K562 (cell line): Measurements from ENCODE around the gene CD244. TPM values are rescaled to one million over a fixed set of nuclear protein-coding genes. Genes with fewer than 3 reads are reported as not detected.

Experiments used
- ATAC-seq: fragments of 200-7000 bp; cut with Tn5 transposase; 3 replicates; pipeline ENCODE4 v1.9.1; 2020; ENCODE audit warnings: moderate library complexity
- BruUV-seq: library from RNA; stranded (reverse); fragments of 400-500 nt; replicated peaks from 2 replicates; lab custom pipeline; 2021; lab: Mats Ljungman, UMichigan
- CTCF ChIA-PET: fragments of 300-600 bp; formaldehyde crosslinking; extraction: SDS; loops from one replicate; lab custom pipeline; 2021; ENCODE audit warnings: low intra/inter-chr PET ratio; lab: Yijun Ruan, JAX
- POLR2A ChIA-PET: fragments of 300-600, 350-650 bp; sonication (Branson Sonifier 250); formaldehyde crosslinking; extraction: SDS; loops from one replicate; lab custom pipeline; 2021; ENCODE audit warnings: antibody characterized with exemption, inconsistent platforms; lab: Yijun Ruan, JAX
- DNase-seq, 4 experiments: peaks; one replicate each; pipeline versions ENCODE4 v3.0.0 to v3.0.0-alpha.2; 2011 to 2018; ENCODE audit warnings: low spot score in 3 of 4, mixed read lengths in 3 of 4; ENCODE audit errors: extremely low read depth in 1 of 4
- FAIRE-seq: peaks from 2 replicates; lab custom pipeline; 2011; peaks lifted over from hg19 to GRCh38; lab: Jason Lieb, UNC
- H2AFZ ChIP-seq: 2 replicates; pipeline ENCODE4 v1.6.0; 2011; ENCODE audit warnings: low read depth, low read length, control low read depth, inconsistent platforms
- H3K27ac ChIP-seq: fragments of 200-600 bp; 3 replicates; pipeline ENCODE4 v1.8.0; 2011; ENCODE audit warnings: low read depth, mild to moderate bottlenecking, control low read depth, inconsistent platforms, low read length, moderate library complexity, mixed read lengths; ENCODE audit errors: extremely low read depth
- H3K27me3 ChIP-seq, 2 experiments: fragments of 300-600 bp in 1 of 2; 2 replicates in 1 of 2; 3 replicates in 1 of 2; pipeline versions ENCODE4 v1.6.0 to v1.8.0; 2011; ENCODE audit warnings: inconsistent platforms in 2 of 2, low read length in 2 of 2, mild to moderate bottlenecking in 1 of 2, mixed read lengths in 1 of 2, moderate library complexity in 1 of 2; ENCODE audit not compliant: control insufficient read depth in 2 of 2, insufficient read depth in 2 of 2
- H3K36me3 ChIP-seq: fragments of 300-600 bp; 3 replicates; pipeline ENCODE4 v1.8.0; 2011; ENCODE audit warnings: mild to moderate bottlenecking, low read length, inconsistent platforms; ENCODE audit not compliant: control insufficient read depth, insufficient read depth
- H3K4me1 ChIP-seq, 2 experiments: fragments of 200-600 bp in 1 of 2; replicated peaks in 1 of 2; 2 replicates in 1 of 2; 3 replicates in 1 of 2; pipeline versions ENCODE4 v1.5.1 to v1.8.0; 2011; ENCODE audit warnings: inconsistent platforms in 2 of 2, low read length in 2 of 2, mild to moderate bottlenecking in 1 of 2, mixed read lengths in 1 of 2, moderate library complexity in 1 of 2; ENCODE audit not compliant: control insufficient read depth in 2 of 2, insufficient read depth in 2 of 2
- H3K4me2 ChIP-seq: 2 replicates; pipeline ENCODE4 v1.6.1; 2011; ENCODE audit warnings: low read length, control low read depth, inconsistent platforms, mixed read lengths; ENCODE audit not compliant: insufficient read depth
- H3K4me3 ChIP-seq: fragments of 200-600 bp; sonication (generic), shearing (Covaris generic); 2 replicates; pipeline ENCODE4 v1.5.1; 2016; ENCODE audit warnings: control low read depth, inconsistent platforms
- H3K79me2 ChIP-seq: fragments of 200-600 bp; 3 replicates; pipeline ENCODE4 v1.8.0; 2011; ENCODE audit warnings: low read length, inconsistent platforms; ENCODE audit not compliant: control insufficient read depth, insufficient read depth
- H3K9ac ChIP-seq, 2 experiments: 2 replicates each; pipeline versions ENCODE4 v1.6.0 to v1.6.1; 2011; ENCODE audit warnings: low read depth in 2 of 2, low read length in 2 of 2, control low read depth in 1 of 2, inconsistent platforms in 1 of 2, mild to moderate bottlenecking in 1 of 2, mixed read lengths in 1 of 2; ENCODE audit not compliant: insufficient read depth in 1 of 2
- H3K9me1 ChIP-seq: one replicate; pipeline ENCODE4 v1.6.0; 2011; ENCODE audit warnings: inconsistent platforms, mild to moderate bottlenecking, low read length, moderate library complexity; ENCODE audit not compliant: control insufficient read depth, insufficient read depth
- H3K9me3 ChIP-seq: replicated peaks from 2 replicates; pipeline ENCODE4 v1.5.1; 2011; ENCODE audit warnings: low read depth, low read length, inconsistent platforms; ENCODE audit not compliant: control insufficient read depth, insufficient read depth
- H4K20me1 ChIP-seq: replicated peaks from 2 replicates; pipeline ENCODE4 v1.6.1; 2011; ENCODE audit warnings: low read length, inconsistent platforms, mixed read lengths; ENCODE audit not compliant: control insufficient read depth, insufficient read depth
- ARNT ChIP-seq, 2 experiments: fragments of 450-650 bp; IDR thresholded peaks; 2 replicates each; pipeline ENCODE4 v1.6.1; 2016; ENCODE audit warnings: mild to moderate bottlenecking in 1 of 2
- HLTF ChIP-seq: fragments of 450-650 bp; IDR thresholded peaks from 2 replicates; pipeline ENCODE4 v1.6.1; 2016
- ILK ChIP-seq: fragments of 450-650 bp; IDR thresholded peaks from 2 replicates; pipeline ENCODE4 v1.6.1; 2016; ENCODE audit warnings: missing genetic modification characterization, low read depth, mild to moderate bottlenecking, missing compliant biosample characterization, moderate library complexity, borderline replicate concordance
- MITF ChIP-seq: IDR thresholded peaks from 2 replicates; pipeline ENCODE4 v1.6.1; 2014; ENCODE audit warnings: antibody characterized with exemption
- MNT ChIP-seq, 2 experiments: fragments of 450-650 bp; conservative IDR thresholded peaks; 2 replicates each; pipeline ENCODE4 v1.6.1; 2017; ENCODE audit warnings: mild to moderate bottlenecking in 2 of 2, moderate library complexity in 2 of 2
- PHB ChIP-seq: fragments of 250-450 bp; sonication (Bioruptor Pico); IDR thresholded peaks from 2 replicates; pipeline ENCODE4 v1.5.0; 2021
- POLR3G ChIP-seq: IDR thresholded peaks from 2 replicates; pipeline ENCODE4 v1.6.1; 2011; ENCODE audit not compliant: insufficient read length, insufficient replicate concordance; ENCODE audit errors: extremely low read depth
- RHOXF2B ChIP-seq: fragments of 250-450 bp; sonication (Bioruptor Pico); conservative IDR thresholded peaks from 2 replicates; pipeline ENCODE4 v1.5.1; 2021
- YBX1 ChIP-seq: fragments of 450-650 bp; IDR thresholded peaks from 2 replicates; pipeline ENCODE4 v1.7.1; 2016; ENCODE audit warnings: mild to moderate bottlenecking
- ZBTB17 ChIP-seq: fragments of 450-650 bp; formaldehyde crosslinking; IDR thresholded peaks from 2 replicates; pipeline ENCODE4 v1.4.0; 2020; ENCODE audit warnings: mild to moderate bottlenecking
- ZBTB26 ChIP-seq: fragments of 450-650 bp; formaldehyde crosslinking; IDR thresholded peaks from 2 replicates; pipeline ENCODE4 v1.4.0; 2022; ENCODE audit warnings: missing genetic modification characterization
- ZNF239 ChIP-seq: fragments of 250-450 bp; sonication (Bioruptor Pico); IDR thresholded peaks from 2 replicates; pipeline ENCODE4 v1.4.0; 2020; ENCODE audit warnings: mild to moderate bottlenecking
- ZNF695 ChIP-seq: fragments of 450-650 bp; formaldehyde crosslinking; IDR thresholded peaks from 2 replicates; pipeline ENCODE4 v1.4.0; 2020; ENCODE audit warnings: mild to moderate bottlenecking, moderate library complexity
- WGBS: fragments of 100-300 bp; shearing (Covaris generic); methylation state at CpG from one replicate; pipeline ENCODE4 v1.1.6; 2016; ENCODE audit warnings: low coverage, mixed read lengths; ENCODE audit not compliant: insufficient coverage; ENCODE audit errors: missing lambda C conversion rate; 5-methylcytosine and 5-hydroxymethylcytosine counted together
- in situ Hi-C: fragments of 300-500 bp; cut with MboI; formaldehyde crosslinking; loops from 4 replicates; pipeline ENCODE4 v1.15.0; 2018; ENCODE audit warnings: inconsistent platforms, mixed read lengths
- intact Hi-C: fragments of 100-400 bp; cut with micrococcal nuclease; formaldehyde crosslinking; loops from 2 replicates; pipeline ENCODE4 v1.14.2; 2022
- polyA plus RNA-seq, 8 experiments: library from polyadenylated mRNA; depleted of rRNA in 4 of 8; stranded (reverse) in 5 of 8; unstranded in 3 of 8; fragments of >200 nt; fragmentation: Nextera tagmentation in 2 of 8; fragmentation: Illumina TruSeq in 1 of 8; extraction: Ambion mirVana in 2 of 8; extraction: Trizol in 1 of 8; gene quantifications; 2 replicates each; pipeline versions ENCODE4 v1.2.1 to v1.2.3, GENCODE V29; 2011 to 2014; ENCODE audit warnings: inconsistent platforms in 1 of 8, missing spikeins in 1 of 8
- total RNA-seq, 7 experiments: library from RNA; depleted of rRNA in 6 of 7; stranded (reverse); fragments of >200 nt in 6 of 7; fragmentation: Illumina TruSeq in 2 of 7; extraction: Trizol in 2 of 7; gene quantifications; 2 replicates each; pipeline versions ENCODE4 v1.2.1 to v1.2.3, GENCODE V29; 2011 to 2021; ENCODE audit warnings: low replicate concordance in 1 of 7

Gene CD244
- total and polyA plus RNA-seq, 9 of the 15 experiments (the other 6 are each of a cell fraction or from before 2014, with no cell fraction given), result not detected

GRCh38 chr1:160799641-160800040, 63.0 kb downstream of the CD244 start:
- no peak overlapping the region for H3K9ac ChIP-seq
- intact Hi-C loops (no loop called here), in situ Hi-C loops (no loop called here)
- TF ChIP-seq POLR3G, result no peak
- TF ChIP-seq ZBTB26, result no peak
- TF ChIP-seq RHOXF2B (CRISPR knock-in tag), result no peak
- no peak for TF ChIP-seq ARNT (IDR thresholded peaks at IDR 0.05)
- no peak for TF ChIP-seq MITF
- no peak for TF ChIP-seq PHB (CRISPR knock-in tag)
- no peak for TF ChIP-seq YBX1
- TF ChIP-seq HLTF, result no peak
- no peak for TF ChIP-seq MNT (conservative IDR thresholded peaks at IDR 0.05)
- no peak for TF ChIP-seq ZBTB17 (CRISPR knock-in tag)
- TF ChIP-seq ILK (tag), result no peak
- no peak for TF ChIP-seq ZNF695 (CRISPR knock-in tag)
- TF ChIP-seq ZNF239 (CRISPR knock-in tag), result no peak
- CTCF ChIA-PET, result no interaction called here
- ATAC-seq, result no peak
- peaks cover 5 to 21% of the 10 kb centered on the region in 2 experiments; a peak in 4 of 5 replicates for H3K27me3 ChIP-seq
- H3K4me1 ChIP-seq, result peaks cover 0 to 8% of the 10 kb centered on the region in 2 experiments; a peak in 1 of 5 replicates
- H3K36me3 ChIP-seq, result no peaks in the 10 kb centered on the region
- no peak overlapping the region for H3K4me3 ChIP-seq
- H4K20me1 ChIP-seq, result no peaks in the 10 kb centered on the region; the same call in 1 of the 2 replicates
- no peak for FAIRE-seq
- no TSS peak for BruUV-seq
- H3K79me2 ChIP-seq, result no peaks in the 10 kb centered on the region
- POLR2A ChIA-PET, result no interaction called here
- 1% methylated on average over 5 of the region's 5 CpGs for WGBS
- H3K9me3 ChIP-seq, result no peaks in the 10 kb centered on the region
- H2AFZ ChIP-seq, result no peak overlapping the region
- H3K4me2 ChIP-seq, result no peak overlapping the region
- H3K9me1 ChIP-seq, result no peaks in the 10 kb centered on the region
- H3K27ac ChIP-seq, result no peak overlapping the region
- no peak for DNase-seq
